CD4-positive, alpha-beta memory T cell (primary cell): ENCODE measurements around the gene STRN3. TPM values are rescaled to one million over a fixed set of nuclear protein-coding genes. Genes with fewer than 3 reads are reported as not detected.

Experiments used
- CTCF ChIA-PET: fragments of 350-600 bp; sonication (Branson Sonifier 250); formaldehyde crosslinking; loops from one replicate; lab custom pipeline; 2021; ENCODE audit warnings: inconsistent platforms; ENCODE audit not compliant: partially characterized antibody; lab: Charles Lee
- POLR2A ChIA-PET: fragments of 350-600 bp; sonication (Branson Sonifier 250); formaldehyde crosslinking; loops from one replicate; lab custom pipeline; 2021; ENCODE audit not compliant: partially characterized antibody; lab: Charles Lee
- DNase-seq, 5 donors: peaks; one replicate each; pipeline versions ENCODE4 v3.0.0 to v3.0.0-alpha.2; 2020 to 2022; ENCODE audit warnings: mixed read lengths in 1 of 5
- H3K27ac ChIP-seq: one replicate; pipeline ENCODE4 v1.7.0; 2013; ENCODE audit warnings: low read depth, low read length
- H3K27me3 ChIP-seq: 2 replicates; pipeline ENCODE4 v1.7.0; 2013; ENCODE audit warnings: mild to moderate bottlenecking, low read length, moderate library complexity; ENCODE audit not compliant: insufficient read depth
- H3K36me3 ChIP-seq: 2 replicates; pipeline ENCODE4 v1.7.0; 2013; ENCODE audit warnings: mild to moderate bottlenecking, low read length, moderate library complexity; ENCODE audit not compliant: insufficient read depth
- H3K4me1 ChIP-seq: 2 replicates; pipeline ENCODE4 v1.7.0; 2013; ENCODE audit warnings: mild to moderate bottlenecking, low read length, moderate library complexity; ENCODE audit not compliant: insufficient read depth
- H3K4me3 ChIP-seq, 2 donors: one replicate each; pipeline ENCODE4 v1.7.0; 2013; ENCODE audit warnings: low read length in 2 of 2, mild to moderate bottlenecking in 1 of 2
- H3K9me3 ChIP-seq, 2 donors: one replicate each; pipeline ENCODE4 v1.7.0; 2013; ENCODE audit warnings: low read length in 2 of 2, control low read depth in 1 of 2; ENCODE audit not compliant: control insufficient read depth in 1 of 2
- H3K27ac Mint-ChIP-seq, 7 donors: one replicate each; pipeline ENCODE4 v1.8.0; 2020 to 2021; ENCODE audit warnings: mixed read lengths in 7 of 7, mild to moderate bottlenecking in 6 of 7, inconsistent platforms in 3 of 7, moderate library complexity in 3 of 7
- H3K27me3 Mint-ChIP-seq, 2 donors: one replicate each; pipeline ENCODE4 v1.8.0; 2020 to 2021; ENCODE audit warnings: mixed read lengths in 2 of 2
- H3K36me3 Mint-ChIP-seq, 2 donors: one replicate each; pipeline ENCODE4 v1.8.0; 2020 to 2021; ENCODE audit warnings: mixed read lengths in 2 of 2, inconsistent platforms in 1 of 2, mild to moderate bottlenecking in 1 of 2
- H3K4me1 Mint-ChIP-seq, 4 donors: one replicate each; pipeline ENCODE4 v1.8.0; 2020 to 2021; ENCODE audit warnings: mixed read lengths in 4 of 4, mild to moderate bottlenecking in 1 of 4
- H3K4me3 Mint-ChIP-seq, 8 donors: one replicate each; pipeline ENCODE4 v1.8.0; 2020 to 2021; ENCODE audit warnings: mixed read lengths in 8 of 8, mild to moderate bottlenecking in 7 of 8, moderate library complexity in 6 of 8, inconsistent platforms in 3 of 8
- H3K9me3 Mint-ChIP-seq, 8 donors: one replicate each; pipeline ENCODE4 v1.8.0; 2020 to 2021; ENCODE audit warnings: mixed read lengths in 8 of 8, mild to moderate bottlenecking in 5 of 8, inconsistent platforms in 3 of 8, moderate library complexity in 1 of 8
- intact Hi-C: fragments of 100-400 bp; cut with micrococcal nuclease; formaldehyde crosslinking; loops from one replicate; pipeline ENCODE4 v1.15.1; 2023
- polyA plus RNA-seq, 2 donors: library from polyadenylated mRNA; unstranded; fragments of 300-500 nt; fragmentation: Illumina TruSeq; gene quantifications; one replicate each; pipeline ENCODE4 v1.2.3, GENCODE V29; 2021
- total RNA-seq, 2 experiments: library from RNA; stranded (reverse); gene quantifications; one replicate each; pipeline ENCODE4 v1.2.3, GENCODE V29; 2021

Gene STRN3
- total and polyA plus RNA-seq, 4 experiments from 2014 or later = 2.3 to 26.2 (median 14.1) TPM

DNA sequence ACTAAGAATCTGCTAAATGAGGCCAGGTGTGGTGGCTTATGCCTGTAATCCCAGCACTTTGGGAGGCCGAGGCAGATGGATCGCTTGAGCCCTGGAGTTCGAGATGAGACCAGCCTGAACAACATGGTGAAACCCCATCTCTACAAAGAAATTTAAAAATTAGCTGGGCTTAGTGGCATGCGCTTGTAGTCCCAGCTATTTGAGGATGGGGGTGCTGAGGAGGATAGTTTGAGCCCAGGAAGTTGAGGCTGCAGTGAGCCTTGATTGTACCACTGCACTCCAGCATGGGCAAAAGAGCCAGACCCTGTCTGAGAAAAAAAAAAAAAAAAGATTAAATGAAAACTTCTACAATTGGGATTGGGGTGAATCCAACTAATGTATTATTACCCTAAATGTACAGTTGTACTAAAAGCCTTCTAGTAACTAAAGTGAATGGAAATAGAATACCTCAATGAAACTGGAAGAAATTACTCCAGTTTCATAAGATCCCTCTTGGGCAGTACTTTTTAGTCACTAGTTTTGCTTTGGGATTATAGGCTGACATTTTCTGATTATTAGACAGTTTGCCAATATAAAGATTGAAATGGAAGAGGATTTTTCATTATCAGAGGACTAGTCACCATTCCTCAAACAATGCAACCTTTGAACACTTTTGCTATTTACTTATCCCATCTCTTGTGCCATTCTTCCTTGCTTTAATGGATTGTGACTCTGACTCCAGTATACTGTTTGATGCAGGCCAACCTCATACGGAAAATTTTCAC is 137.5 kb downstream of the STRN3 start:
- no peak for DNase-seq
- Histone ChIP-seq H3K36me3 (peaks cover 4% of the 10 kb centered on the region), H3K4me1 (no peaks in the 10 kb centered on the region), H3K9me3 (no peaks in the 10 kb centered on the region), H3K27ac (no peak overlapping the region), H3K27me3 (no peaks in the 10 kb centered on the region), H3K4me3 (no peak overlapping the region)
- Mint-ChIP-seq H3K4me3 (no peak overlapping the region), H3K27me3 (no peaks in the 10 kb centered on the region), H3K9me3 (no peaks in the 10 kb centered on the region), H3K4me1 (no peaks in the 10 kb centered on the region), H3K36me3 (peaks cover 0 to 3% of the 10 kb centered on the region in 2 donors), H3K27ac (peak overlapping the region in 5 of 7 donors; percentile 0 to 77 (median 37))
- ChIA-PET CTCF (interaction anchor here (1.7 kb wide), 1 partner anchor 10 kb away, joined by 5 read pairs; no protein-coding TSS in a partner anchor), POLR2A (no interaction called here)
- intact Hi-C loops = no loop called here

DNA sequence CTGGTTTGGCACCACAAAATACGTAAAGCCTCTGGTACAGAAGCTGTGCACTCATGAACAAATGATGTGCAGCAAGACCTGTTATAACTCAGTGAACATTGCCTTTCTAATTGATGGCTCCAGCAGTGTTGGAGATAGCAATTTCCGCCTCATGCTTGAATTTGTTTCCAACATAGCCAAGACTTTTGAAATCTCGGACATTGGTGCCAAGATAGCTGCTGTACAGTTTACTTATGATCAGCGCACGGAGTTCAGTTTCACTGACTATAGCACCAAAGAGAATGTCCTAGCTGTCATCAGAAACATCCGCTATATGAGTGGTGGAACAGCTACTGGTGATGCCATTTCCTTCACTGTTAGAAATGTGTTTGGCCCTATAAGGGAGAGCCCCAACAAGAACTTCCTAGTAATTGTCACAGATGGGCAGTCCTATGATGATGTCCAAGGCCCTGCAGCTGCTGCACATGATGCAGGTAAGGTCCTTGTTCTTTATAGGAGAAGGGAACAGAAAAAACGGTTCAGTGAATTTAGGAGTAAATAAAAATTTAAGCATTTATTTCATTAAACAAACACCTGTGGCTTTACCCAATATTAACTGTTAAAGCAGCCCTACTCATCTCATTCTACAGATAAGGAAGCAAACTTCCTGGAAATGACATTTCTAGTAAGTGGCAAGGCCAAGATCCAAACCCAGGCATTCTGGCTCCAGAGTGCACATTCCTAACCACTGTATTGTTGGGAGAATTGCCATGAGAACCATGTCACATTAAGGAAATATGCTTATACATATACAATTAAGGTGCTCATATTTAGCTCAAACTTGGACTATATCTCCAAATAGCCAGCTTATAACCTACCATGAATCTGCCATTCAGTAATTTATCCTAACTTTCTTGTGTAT is 140.1 kb downstream of the STRN3 start:
- H3K4me3 Mint-ChIP-seq = no peak overlapping the region
- H3K27me3 Mint-ChIP-seq = no peaks in the 10 kb centered on the region
- intact Hi-C loops = no loop called here
- no peaks in the 10 kb centered on the region for H3K4me1 ChIP-seq
- ChIA-PET CTCF (no interaction called here), POLR2A (no interaction called here)
- no peaks in the 10 kb centered on the region for H3K9me3 Mint-ChIP-seq
- no peaks in the 10 kb centered on the region for H3K36me3 ChIP-seq
- no peak overlapping the region for H3K27ac ChIP-seq
- H3K27ac Mint-ChIP-seq = no peak overlapping the region
- H3K9me3 ChIP-seq = no peaks in the 10 kb centered on the region
- no peaks in the 10 kb centered on the region for H3K36me3 Mint-ChIP-seq
- H3K4me1 Mint-ChIP-seq = no peaks in the 10 kb centered on the region
- H3K27me3 ChIP-seq = no peaks in the 10 kb centered on the region
- H3K4me3 ChIP-seq = no peak overlapping the region
- DNase-seq = no peak

DNA sequence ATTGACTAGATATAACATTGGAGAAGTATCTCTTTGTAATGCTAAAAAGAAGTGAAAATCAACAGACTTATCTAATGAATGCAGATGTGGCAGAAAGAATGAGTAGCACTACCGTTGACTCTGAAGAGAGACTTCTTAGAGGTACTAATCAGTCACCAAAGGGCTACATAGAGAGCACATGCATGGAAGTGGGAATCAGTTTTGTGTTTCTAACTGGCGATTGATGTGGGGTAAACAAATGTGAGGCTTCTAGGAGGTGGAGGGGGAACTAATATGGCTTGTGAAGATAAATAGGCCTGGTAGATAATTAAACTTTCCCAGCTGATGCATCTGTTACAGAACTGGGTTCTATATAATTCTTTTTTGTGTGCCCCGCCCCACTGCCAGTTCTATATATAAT is 141.3 kb downstream of the STRN3 start:
- CTCF ChIA-PET = no interaction called here

GRCh38 chr14:30883508-30884294 is 142.5 kb downstream of the STRN3 start:
- Histone ChIP-seq H3K27ac (no peak overlapping the region), H3K4me3 (no peak overlapping the region), H3K36me3 (no peaks in the 10 kb centered on the region), H3K9me3 (no peaks in the 10 kb centered on the region), H3K27me3 (no peaks in the 10 kb centered on the region), H3K4me1 (no peaks in the 10 kb centered on the region)
- Mint-ChIP-seq H3K4me1 (no peaks in the 10 kb centered on the region), H3K9me3 (no peaks in the 10 kb centered on the region), H3K27ac (peak overlapping the region in 1 of 7 donors; percentile 23), H3K4me3 (no peak overlapping the region), H3K27me3 (no peaks in the 10 kb centered on the region), H3K36me3 (no peaks in the 10 kb centered on the region)
- intact Hi-C loops = no loop called here
- CTCF ChIA-PET = no interaction called here
- no peak for DNase-seq
- POLR2A ChIA-PET = no interaction called here

More for the DNA sequence above, 141.3 kb downstream of the STRN3 start:
- H3K4me1 ChIP-seq = no peaks in the 10 kb centered on the region
- no peaks in the 10 kb centered on the region for H3K36me3 ChIP-seq
- no peaks in the 10 kb centered on the region for H3K4me1 Mint-ChIP-seq
- H3K27ac Mint-ChIP-seq = no peak overlapping the region
- H3K27me3 Mint-ChIP-seq = no peaks in the 10 kb centered on the region
- H3K36me3 Mint-ChIP-seq = no peaks in the 10 kb centered on the region
- no peak overlapping the region for H3K27ac ChIP-seq
- intact Hi-C loops = no loop called here
- H3K4me3 ChIP-seq = no peak overlapping the region
- no peak overlapping the region for H3K4me3 Mint-ChIP-seq
- no peaks in the 10 kb centered on the region for H3K9me3 Mint-ChIP-seq
- POLR2A ChIA-PET = no interaction called here
- DNase-seq = no peak
- no peaks in the 10 kb centered on the region for H3K9me3 ChIP-seq
- no peaks in the 10 kb centered on the region for H3K27me3 ChIP-seq

DNA sequence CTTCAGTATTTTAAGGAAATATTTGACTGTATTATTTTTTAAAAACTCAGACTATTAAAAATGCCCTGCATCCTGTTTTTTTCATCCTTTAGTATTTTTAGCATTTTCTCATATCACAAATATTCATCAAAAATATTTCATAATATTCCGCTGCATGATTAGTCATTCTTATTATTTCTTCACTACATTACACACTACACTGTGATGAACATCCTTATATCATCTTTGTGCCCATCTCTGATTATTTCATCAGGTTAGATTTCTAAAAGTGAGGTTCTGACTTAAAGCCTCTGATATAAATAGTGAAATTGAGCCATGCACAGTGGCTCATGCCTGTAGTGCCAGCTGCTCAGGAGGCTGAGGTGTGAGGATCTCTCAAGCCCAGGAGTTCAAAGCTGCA is 143.7 kb downstream of the STRN3 start:
- H3K27me3 ChIP-seq = no peaks in the 10 kb centered on the region
- no peaks in the 10 kb centered on the region for H3K36me3 ChIP-seq
- intact Hi-C loops = no loop called here
- Mint-ChIP-seq H3K36me3 (no peaks in the 10 kb centered on the region), H3K4me1 (no peaks in the 10 kb centered on the region), H3K9me3 (no peaks in the 10 kb centered on the region), H3K4me3 (no peak overlapping the region), H3K27ac (no peak overlapping the region), H3K27me3 (peaks cover 2 to 5% of the 10 kb centered on the region in 2 donors)
- POLR2A ChIA-PET = no interaction called here
- no peaks in the 10 kb centered on the region for H3K9me3 ChIP-seq
- no peak for DNase-seq
- CTCF ChIA-PET = no interaction called here
- H3K4me1 ChIP-seq = no peaks in the 10 kb centered on the region
- no peak overlapping the region for H3K4me3 ChIP-seq
- H3K27ac ChIP-seq = no peak overlapping the region

DNA sequence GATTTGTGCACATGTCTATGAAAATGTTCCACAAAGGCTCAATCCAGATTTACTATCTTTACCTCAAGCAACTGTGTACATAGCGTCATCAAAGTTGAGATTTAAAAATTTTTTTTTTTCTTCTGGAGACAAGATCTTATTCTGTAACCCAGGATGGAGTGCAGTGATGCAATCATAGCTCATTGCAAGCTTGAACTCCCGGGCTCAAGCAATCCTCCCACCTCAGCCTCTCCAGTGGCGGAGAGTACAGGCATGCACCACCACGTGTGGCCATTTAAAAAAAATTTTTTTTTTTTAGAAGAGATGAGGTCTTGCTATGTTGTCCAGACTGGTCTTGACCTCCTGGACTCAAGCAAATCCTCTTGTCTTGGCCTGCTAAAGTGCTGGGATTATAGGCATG is 149.5 kb downstream of the STRN3 start:
- Mint-ChIP-seq H3K27me3 (peaks cover 26 to 27% of the 10 kb centered on the region in 2 donors), H3K9me3 (no peaks in the 10 kb centered on the region), H3K27ac (no peak overlapping the region), H3K36me3 (no peaks in the 10 kb centered on the region), H3K4me3 (no peak overlapping the region), H3K4me1 (peaks cover 2 to 17% (median 10%) of the 10 kb centered on the region in 4 donors)
- Histone ChIP-seq H3K9me3 (no peaks in the 10 kb centered on the region), H3K4me1 (peaks cover 15% of the 10 kb centered on the region), H3K27ac (no peak overlapping the region), H3K27me3 (peaks cover 3% of the 10 kb centered on the region), H3K36me3 (no peaks in the 10 kb centered on the region), H3K4me3 (no peak overlapping the region)
- POLR2A ChIA-PET = no interaction called here
- DNase-seq = no peak
- intact Hi-C loops = no loop called here
- CTCF ChIA-PET = no interaction called here

- POLR2A ChIA-PET = no interaction called here
- Mint-ChIP-seq H3K36me3 (no peaks in the 10 kb centered on the region), H3K27me3 (peaks cover 26 to 36% of the 10 kb centered on the region in 2 donors), H3K27ac (no peak overlapping the region), H3K9me3 (no peaks in the 10 kb centered on the region), H3K4me1 (peaks cover 2 to 17% (median 10%) of the 10 kb centered on the region in 4 donors), H3K4me3 (peak overlapping the region; percentile 25 to 86 (median 58))
- no peaks in the 10 kb centered on the region for H3K36me3 ChIP-seq
- DNase-seq = no peak
- H3K9me3 ChIP-seq = no peaks in the 10 kb centered on the region
- intact Hi-C loops = no loop called here
- CTCF ChIA-PET = no interaction called here
- H3K4me1 ChIP-seq = peaks cover 15% of the 10 kb centered on the region
- H3K27ac ChIP-seq = no peak overlapping the region
- no peak overlapping the region for H3K4me3 ChIP-seq
- H3K27me3 ChIP-seq = peaks cover 3% of the 10 kb centered on the region
These were observed 150.5 kb downstream of the STRN3 start for GRCh38 chr14:30875788-30876053.
